Measurements from ENCODE around the gene TMEM191B.
"Not testable (repeated sequence)": the region's sequence is repeated elsewhere in the genome, so short reads cannot be mapped to it uniquely, and the experiment has no call there.

Gene TMEM191B

DNA sequence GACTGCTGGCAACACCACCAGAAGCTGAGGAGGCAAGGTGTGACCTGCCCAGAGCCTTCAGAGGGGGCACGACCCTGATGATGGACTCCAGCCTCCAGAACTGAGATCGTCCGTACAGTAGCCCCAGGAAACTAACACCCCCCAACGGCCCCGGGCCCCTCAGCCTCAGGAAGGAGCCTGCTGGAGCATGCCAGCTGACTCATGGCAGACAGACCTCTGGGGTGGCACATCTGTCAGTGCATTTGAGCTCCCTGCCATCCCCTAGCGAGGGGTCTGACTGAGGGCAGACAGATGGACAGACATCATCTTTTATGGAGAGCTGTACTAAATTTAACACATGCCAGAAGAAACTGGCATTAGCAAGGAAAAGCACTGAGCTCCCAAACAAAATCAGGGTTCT is 12.4 kb downstream of the TMEM191B start:
- H3K4me1 ChIP-seq (ENCODE audit: control insufficient read depth, insufficient read depth, low read length); H3K36me3 ChIP-seq (ENCODE audit: control insufficient read depth, insufficient read depth, low read length); H3K4me3 ChIP-seq (ENCODE audit: low read length); H3K27me3 ChIP-seq (ENCODE audit: control insufficient read depth, insufficient read depth, low read length); H3K9ac ChIP-seq (ENCODE audit: low read length); H3K9me3 ChIP-seq (ENCODE audit: control insufficient read depth, low read length): not testable (repeated sequence)

DNA sequence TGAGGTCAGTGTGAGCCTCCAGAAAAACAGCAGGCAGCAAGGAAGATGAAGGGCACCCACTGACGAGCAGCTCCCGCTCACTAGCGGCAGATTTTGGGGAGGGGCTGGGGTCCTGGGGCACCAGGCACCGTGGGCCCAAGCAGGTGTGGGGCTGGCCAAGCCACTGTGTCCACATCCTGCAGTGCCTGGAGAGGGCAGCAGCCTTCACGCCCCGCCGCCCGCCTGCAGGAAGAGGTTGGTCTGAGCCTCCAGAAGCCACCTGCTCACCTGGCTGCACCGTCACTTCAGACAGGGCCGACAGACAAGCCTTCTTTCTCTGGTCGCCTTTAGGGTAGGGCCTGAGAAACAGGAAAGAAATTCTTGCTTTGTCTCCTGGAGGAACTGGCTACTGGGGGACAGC is 15.8 kb downstream of the TMEM191B start:
- H3K9ac ChIP-seq (ENCODE audit: low read length): not testable (repeated sequence)

DNA sequence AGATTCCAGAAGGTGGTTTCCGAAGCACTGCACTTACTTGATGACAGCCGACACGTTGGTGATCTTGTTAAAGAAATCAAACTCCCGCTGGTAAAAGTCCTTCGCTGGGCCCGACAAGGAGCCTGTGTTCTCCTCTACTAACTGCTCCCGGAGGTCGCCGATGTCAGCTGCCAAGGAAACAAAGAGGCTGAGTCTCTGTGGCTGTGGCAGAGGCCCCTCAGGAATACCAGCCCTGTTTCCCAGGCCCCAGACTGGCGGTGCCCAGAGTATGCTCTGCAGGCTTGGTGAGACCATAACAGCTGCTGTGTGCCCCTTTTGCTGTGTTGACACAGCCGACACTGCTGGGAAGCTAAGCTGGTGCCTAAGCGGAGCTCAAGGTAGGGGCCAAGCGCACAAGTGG is 17.0 kb downstream of the TMEM191B start:
- not testable (repeated sequence) for H3K9ac ChIP-seq (ENCODE audit: low read length); H3K4me3 ChIP-seq (ENCODE audit: low read length); H3K36me3 ChIP-seq (ENCODE audit: control insufficient read depth, insufficient read depth, low read length); H3K27me3 ChIP-seq (ENCODE audit: control insufficient read depth, insufficient read depth, low read length); H3K9me3 ChIP-seq (ENCODE audit: control insufficient read depth, low read length); H3K4me1 ChIP-seq (ENCODE audit: control insufficient read depth, insufficient read depth, low read length)

More for the DNA sequence above, 15.8 kb downstream of the TMEM191B start:
- not testable (repeated sequence) for H3K4me3 ChIP-seq (ENCODE audit: low read length); H3K27me3 ChIP-seq (ENCODE audit: control insufficient read depth, insufficient read depth, low read length); H3K9me3 ChIP-seq (ENCODE audit: control insufficient read depth, low read length); H3K4me1 ChIP-seq (ENCODE audit: control insufficient read depth, insufficient read depth, low read length); H3K36me3 ChIP-seq (ENCODE audit: control insufficient read depth, insufficient read depth, low read length)

DNA sequence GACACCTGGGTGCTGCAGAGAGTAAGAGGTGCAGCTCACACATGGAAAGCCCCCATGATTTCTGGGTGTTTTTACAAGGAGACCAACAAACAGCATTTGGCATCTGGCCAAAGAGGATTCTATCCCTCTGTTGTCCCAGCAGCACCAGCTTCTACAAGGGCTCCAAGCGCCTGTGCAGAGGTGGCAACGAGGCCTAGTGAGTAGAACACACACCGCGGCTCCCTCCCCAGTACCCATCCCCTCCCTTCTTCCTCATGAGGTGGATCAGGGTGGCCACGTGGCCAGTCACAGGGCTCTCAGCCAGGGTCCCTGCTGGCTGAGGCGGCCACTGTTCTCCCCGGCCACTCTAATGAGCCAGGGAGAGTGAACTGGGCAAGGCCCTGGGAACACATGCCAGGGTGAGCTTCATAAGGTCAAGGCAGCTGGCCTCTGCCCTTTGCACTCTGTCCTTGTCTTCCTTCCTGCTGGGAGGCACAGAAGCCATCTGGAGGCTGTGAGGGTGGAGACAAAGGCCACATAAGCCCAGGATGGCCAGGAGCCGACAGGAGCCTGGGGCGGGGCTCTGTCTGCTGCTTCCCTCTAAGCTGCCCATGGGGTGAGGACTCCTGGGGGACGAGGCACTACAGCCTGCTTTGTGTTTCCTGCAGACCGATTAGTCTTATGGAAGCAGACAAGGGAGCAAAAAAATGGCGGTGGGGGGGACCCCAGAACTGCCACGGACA is 22.0 kb downstream of the TMEM191B start:
- not testable (repeated sequence) for H3K4me1 ChIP-seq (ENCODE audit: control insufficient read depth, insufficient read depth, low read length); H3K4me3 ChIP-seq (ENCODE audit: low read length); H3K27me3 ChIP-seq (ENCODE audit: control insufficient read depth, insufficient read depth, low read length); H3K9ac ChIP-seq (ENCODE audit: low read length); H3K9me3 ChIP-seq (ENCODE audit: control insufficient read depth, low read length); H3K36me3 ChIP-seq (ENCODE audit: control insufficient read depth, insufficient read depth, low read length)

DNA sequence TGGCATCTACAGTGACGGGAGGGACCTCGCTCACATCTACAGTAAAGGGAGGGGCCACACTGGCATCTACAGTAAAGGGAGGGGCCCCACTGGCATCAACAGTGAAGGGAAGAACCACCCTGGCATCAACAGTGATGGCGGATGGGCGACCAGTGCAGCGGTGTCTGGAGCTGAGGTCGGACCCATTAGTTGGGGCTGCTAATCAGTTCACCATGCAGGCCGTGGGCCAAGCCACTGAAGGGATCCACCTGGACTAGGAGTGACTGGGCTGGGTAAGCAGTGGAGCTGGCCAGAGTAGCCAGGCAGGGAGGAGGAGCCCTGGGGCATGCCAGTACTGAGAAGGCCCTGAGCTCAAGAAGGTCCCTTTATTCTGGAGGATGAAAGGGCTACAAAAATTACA is 23.4 kb downstream of the TMEM191B start:
- not testable (repeated sequence) for H3K4me3 ChIP-seq (ENCODE audit: low read length); H3K4me1 ChIP-seq (ENCODE audit: control insufficient read depth, insufficient read depth, low read length); H3K9me3 ChIP-seq (ENCODE audit: control insufficient read depth, low read length); H3K36me3 ChIP-seq (ENCODE audit: control insufficient read depth, insufficient read depth, low read length); H3K27me3 ChIP-seq (ENCODE audit: control insufficient read depth, insufficient read depth, low read length); H3K9ac ChIP-seq (ENCODE audit: low read length)

DNA sequence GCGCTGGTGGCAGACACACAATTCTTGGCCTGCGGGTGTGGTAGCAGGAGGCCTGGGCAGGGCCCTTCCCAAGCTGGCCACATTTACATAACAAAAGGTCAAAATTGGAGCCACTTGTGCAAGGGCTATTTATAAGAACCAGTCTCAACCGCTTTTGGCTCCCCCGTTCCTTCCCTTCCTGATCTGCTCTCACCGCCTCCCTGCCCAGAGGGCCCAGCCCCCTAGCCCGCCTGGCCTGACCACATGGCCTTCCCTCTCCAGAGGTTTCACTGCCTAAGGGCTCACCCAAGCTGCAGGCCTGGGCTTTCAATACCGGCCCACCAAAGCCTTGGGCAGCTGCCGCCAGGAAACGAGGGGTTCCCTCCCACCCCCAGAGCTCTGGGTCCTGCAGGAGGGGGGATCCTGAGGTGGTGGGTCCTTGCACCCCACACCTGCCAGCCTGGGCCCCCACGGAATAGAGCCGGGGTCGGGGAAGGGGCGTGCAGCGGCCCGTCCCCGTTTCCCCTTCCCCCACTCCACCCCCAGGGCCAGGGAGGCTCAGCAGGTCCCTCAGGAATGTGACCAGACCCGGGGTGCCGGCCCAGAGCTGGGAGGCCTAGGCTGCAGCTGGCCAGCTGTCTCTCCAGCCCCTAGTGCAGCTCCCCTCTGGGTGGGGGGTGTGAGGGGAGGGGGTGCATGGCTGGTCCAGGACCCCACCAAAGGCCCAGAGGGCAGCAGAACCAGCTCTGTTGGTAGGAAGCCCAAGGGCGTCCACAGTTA is 25.4 kb downstream of the TMEM191B start:
- not testable (repeated sequence) for H3K27me3 ChIP-seq (ENCODE audit: control insufficient read depth, insufficient read depth, low read length); H3K9ac ChIP-seq (ENCODE audit: low read length); H3K9me3 ChIP-seq (ENCODE audit: control insufficient read depth, low read length)

DNA sequence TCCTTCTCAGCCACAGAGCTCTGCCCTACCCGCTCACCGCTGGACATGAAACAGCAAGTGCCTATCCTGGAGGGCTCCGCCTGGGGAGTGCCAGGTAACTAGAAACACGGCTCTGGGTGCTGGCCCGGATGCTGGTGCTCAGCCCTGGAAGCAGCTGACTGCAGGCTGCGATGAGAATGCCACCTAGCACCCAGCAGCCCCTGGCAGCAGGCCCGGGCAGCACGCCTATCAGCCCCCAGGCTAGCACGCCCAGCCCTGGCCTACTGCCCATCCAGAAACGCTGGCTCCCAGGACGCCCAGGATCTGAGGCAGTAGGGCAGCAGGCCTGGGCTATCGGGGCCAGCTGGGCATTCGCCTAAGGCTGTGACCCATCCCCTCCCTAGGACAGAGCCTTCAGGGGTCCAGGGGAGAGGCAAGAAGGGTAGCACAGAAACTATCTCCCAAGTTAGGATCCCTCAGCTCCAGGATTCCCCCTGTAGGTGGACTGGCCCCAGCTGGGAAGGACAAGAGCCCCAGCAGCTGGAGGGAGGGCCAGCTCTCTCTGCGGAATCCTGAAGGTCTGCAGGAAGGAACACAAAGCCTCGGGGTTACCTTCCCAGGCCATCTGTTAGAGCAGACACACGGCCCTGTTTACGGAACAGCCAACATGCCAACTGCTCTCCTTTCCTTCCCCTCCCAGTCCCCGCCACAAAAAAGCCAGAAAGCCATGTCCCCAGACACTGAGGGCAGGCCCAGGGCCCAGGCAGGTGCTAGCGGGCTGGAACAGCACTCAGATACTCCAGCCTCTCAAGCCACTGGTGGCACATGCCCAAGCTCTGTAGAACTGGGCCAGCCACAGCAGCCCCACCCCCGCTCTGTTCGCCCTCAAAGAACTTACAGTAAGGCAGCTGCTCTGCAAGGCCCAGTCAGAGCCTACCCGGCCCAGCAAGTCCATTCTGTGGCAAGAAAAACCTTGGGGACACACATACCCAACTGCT is 27.0 kb downstream of the TMEM191B start:
- H3K27me3 ChIP-seq (ENCODE audit: control insufficient read depth, insufficient read depth, low read length); H3K36me3 ChIP-seq (ENCODE audit: control insufficient read depth, insufficient read depth, low read length); H3K4me1 ChIP-seq (ENCODE audit: control insufficient read depth, insufficient read depth, low read length); H3K9ac ChIP-seq (ENCODE audit: low read length); H3K4me3 ChIP-seq (ENCODE audit: low read length); H3K9me3 ChIP-seq (ENCODE audit: control insufficient read depth, low read length): not testable (repeated sequence)

More for the DNA sequence above, 25.4 kb downstream of the TMEM191B start:
- H3K36me3 ChIP-seq (ENCODE audit: control insufficient read depth, insufficient read depth, low read length); H3K4me1 ChIP-seq (ENCODE audit: control insufficient read depth, insufficient read depth, low read length); H3K4me3 ChIP-seq (ENCODE audit: low read length): not testable (repeated sequence)

DNA sequence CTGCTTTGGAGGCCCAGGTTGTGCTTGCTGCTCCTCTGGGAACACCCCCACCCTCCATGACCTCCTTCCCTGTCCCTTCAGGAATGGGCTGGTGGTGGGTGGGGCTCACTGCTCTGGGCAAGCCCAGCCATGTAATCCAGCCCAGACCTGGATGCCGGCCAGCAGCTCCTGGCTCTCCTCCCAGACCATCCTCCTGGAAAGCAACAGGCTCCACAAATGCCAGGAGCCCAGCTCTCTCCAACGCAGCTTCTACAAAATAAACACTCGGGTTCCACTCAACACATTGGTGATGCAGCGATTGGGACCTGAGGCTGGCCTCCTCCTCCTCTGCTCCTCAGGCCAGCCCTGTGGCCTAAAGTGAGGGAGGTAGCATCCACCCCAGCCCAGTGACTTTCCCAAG is 30.9 kb downstream of the TMEM191B start:
- not testable (repeated sequence) for H3K9me3 ChIP-seq (ENCODE audit: control insufficient read depth, low read length); H3K4me3 ChIP-seq (ENCODE audit: low read length); H3K4me1 ChIP-seq (ENCODE audit: control insufficient read depth, insufficient read depth, low read length); H3K36me3 ChIP-seq (ENCODE audit: control insufficient read depth, insufficient read depth, low read length); H3K9ac ChIP-seq (ENCODE audit: low read length); H3K27me3 ChIP-seq (ENCODE audit: control insufficient read depth, insufficient read depth, low read length)

DNA sequence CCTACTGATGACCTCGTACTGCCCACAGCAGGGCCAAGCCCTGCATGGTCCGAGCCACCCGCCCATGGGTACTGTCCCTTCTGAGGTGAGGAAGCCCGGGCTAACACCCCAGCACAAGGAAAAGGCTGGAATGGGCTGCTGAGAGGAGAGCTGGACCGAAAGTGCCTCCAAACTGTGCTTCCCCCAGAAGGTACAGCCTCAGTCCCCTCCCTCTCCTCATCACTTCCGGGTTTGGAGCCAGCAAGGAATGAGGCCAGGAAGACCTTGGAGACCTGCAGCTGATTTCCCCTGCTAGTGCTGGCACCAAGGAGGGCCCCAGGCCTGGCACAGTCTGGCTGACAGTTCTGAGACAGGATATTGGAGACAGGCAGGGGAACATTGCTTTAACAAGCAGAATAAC is 31.3 kb downstream of the TMEM191B start:
- not testable (repeated sequence) for H3K27me3 ChIP-seq (ENCODE audit: control insufficient read depth, insufficient read depth, low read length); H3K9ac ChIP-seq (ENCODE audit: low read length); H3K9me3 ChIP-seq (ENCODE audit: control insufficient read depth, low read length); H3K4me3 ChIP-seq (ENCODE audit: low read length); H3K4me1 ChIP-seq (ENCODE audit: control insufficient read depth, insufficient read depth, low read length); H3K36me3 ChIP-seq (ENCODE audit: control insufficient read depth, insufficient read depth, low read length)

DNA sequence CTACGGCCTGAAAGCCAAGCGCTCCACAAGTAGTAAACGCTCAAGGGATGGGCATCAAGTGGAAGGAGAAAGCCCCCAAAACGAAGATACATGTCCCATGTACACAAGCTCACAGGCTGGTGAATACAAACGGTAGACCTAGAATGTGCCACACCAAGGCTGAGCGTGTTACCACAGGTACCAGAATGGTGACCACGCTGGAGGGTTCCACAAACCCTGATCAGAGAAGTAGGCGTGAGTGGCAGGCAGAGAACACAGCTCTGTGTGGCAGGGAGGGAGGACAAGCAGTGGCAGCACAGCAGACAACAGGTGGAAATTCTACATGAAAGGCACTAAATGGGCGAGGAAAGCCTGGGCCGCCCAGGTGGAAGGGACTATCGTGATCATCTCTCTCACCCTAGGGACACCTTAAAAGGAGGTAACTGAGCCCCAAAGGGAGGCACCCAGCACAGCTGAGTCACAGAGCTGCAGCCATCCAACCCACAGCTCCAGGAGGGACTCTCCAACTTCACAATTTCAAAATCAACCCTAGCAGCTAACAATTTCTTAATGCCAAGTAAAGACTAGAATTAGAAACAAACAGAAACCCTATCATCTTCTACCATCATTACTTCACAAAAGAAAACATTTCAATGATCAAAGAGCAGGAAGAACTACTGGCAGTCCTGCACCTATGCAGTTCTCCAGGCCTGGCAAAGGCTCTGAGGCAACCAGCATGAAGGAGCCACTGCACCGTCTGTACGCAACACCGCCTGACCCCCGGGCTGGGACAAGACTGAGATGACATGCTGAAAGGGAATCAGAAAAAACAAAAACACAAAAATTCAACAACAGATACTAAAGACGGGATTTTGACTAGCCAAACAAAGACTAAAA is 32.7 kb downstream of the TMEM191B start:
- not testable (repeated sequence) for H3K9me3 ChIP-seq (ENCODE audit: control insufficient read depth, low read length); H3K36me3 ChIP-seq (ENCODE audit: control insufficient read depth, insufficient read depth, low read length); H3K4me1 ChIP-seq (ENCODE audit: control insufficient read depth, insufficient read depth, low read length); H3K9ac ChIP-seq (ENCODE audit: low read length); H3K27me3 ChIP-seq (ENCODE audit: control insufficient read depth, insufficient read depth, low read length); H3K4me3 ChIP-seq (ENCODE audit: low read length)

DNA sequence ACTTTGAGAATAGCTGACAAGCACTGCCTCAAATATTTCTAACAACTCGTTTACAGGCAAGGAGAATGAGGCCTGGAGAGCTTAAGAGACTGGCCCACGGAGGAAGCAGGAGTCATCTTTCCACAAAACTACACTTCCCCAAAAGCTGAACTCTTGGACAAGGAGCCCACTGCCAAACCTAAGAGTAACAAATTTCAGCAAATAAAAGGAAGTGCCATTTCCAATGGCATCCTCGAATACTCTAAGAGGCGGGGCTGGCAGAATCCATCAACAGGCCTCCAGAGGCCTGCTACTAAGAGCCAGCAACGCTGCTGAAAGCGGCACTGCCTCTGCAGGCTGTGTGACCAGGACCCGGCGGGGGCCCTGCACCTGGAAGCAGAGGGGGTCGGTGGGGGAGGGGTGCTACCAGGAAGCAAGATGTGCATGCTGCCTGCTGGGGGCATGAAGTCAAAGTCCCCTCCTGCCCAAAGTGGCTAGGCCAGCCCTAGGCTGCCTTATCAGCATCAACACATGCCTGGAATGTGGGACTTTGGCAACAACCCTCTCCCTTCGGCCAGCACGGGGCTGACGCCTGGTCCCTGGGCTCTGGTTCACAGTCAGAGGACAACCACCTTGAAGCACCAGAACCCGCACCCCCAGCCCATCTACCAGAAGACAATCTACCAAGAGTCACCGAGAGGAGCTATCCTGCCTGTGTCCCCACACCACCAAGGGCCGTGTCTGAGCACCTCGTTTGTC is 43.1 kb downstream of the TMEM191B start:
- H3K9ac ChIP-seq (ENCODE audit: low read length); H3K9me3 ChIP-seq (ENCODE audit: control insufficient read depth, low read length); H3K4me3 ChIP-seq (ENCODE audit: low read length); H3K36me3 ChIP-seq (ENCODE audit: control insufficient read depth, insufficient read depth, low read length); H3K27me3 ChIP-seq (ENCODE audit: control insufficient read depth, insufficient read depth, low read length); H3K4me1 ChIP-seq (ENCODE audit: control insufficient read depth, insufficient read depth, low read length): not testable (repeated sequence)

Data from mucosa of stomach (tissue), 1 donor.